DMS153 treated with DMSO at 0.1 percent for 48 hours (cell line): Measurements from ENCODE around the gene SHC2.
"Not testable (repeated sequence)": the region's sequence is repeated elsewhere in the genome, so short reads cannot be mapped to it uniquely, and the experiment has no call there.

ENCODE experiments used
- DNase-seq: peaks from one replicate; lab custom pipeline; 2025; ENCODE audit not compliant: unreplicated experiment; lab: John Stamatoyannopoulos, UW

Gene SHC2

GRCh38 chr19:493391-494170 lies 32.7 kb upstream of the SHC2 start:
- DNase-seq, result no peak

- DNase-seq, result no peak
These were observed 31.3 kb upstream of the SHC2 start for GRCh38 chr19:492091-492531.

GRCh38 chr19:491146-491741 lies 30.4 kb upstream of the SHC2 start:
- DNase-seq, result no peak

GRCh38 chr19:489418-490196 lies 28.8 kb upstream of the SHC2 start:
- no peak for DNase-seq

- DNase-seq, result peak; percentile 61
These were observed 27.9 kb upstream of the SHC2 start for GRCh38 chr19:488505-489417.

GRCh38 chr19:485583-486236 lies 24.9 kb upstream of the SHC2 start:
- no peak for DNase-seq

GRCh38 chr19:485077-485476 lies 24.2 kb upstream of the SHC2 start:
- no peak for DNase-seq

GRCh38 chr19:484494-484893 lies 23.7 kb upstream of the SHC2 start:
- no peak for DNase-seq

- DNase-seq, result no peak
These were observed 22.7 kb upstream of the SHC2 start for GRCh38 chr19:483332-484072.

- DNase-seq, result no peak
These were observed 21.6 kb upstream of the SHC2 start for GRCh38 chr19:482186-483041.

- DNase-seq, result not testable (repeated sequence)
These were observed 20.3 kb upstream of the SHC2 start for GRCh38 chr19:481100-481499.

- DNase-seq, result no peak
These were observed 19.4 kb upstream of the SHC2 start for GRCh38 chr19:480016-480855.

- DNase-seq, result no peak
These were observed 18.1 kb upstream of the SHC2 start for GRCh38 chr19:478976-479375.

- DNase-seq, result no peak
These were observed 17.5 kb upstream of the SHC2 start for GRCh38 chr19:478236-478903.

GRCh38 chr19:475360-475759 lies 14.5 kb upstream of the SHC2 start:
- no peak for DNase-seq

- no peak for DNase-seq
These were observed 13.6 kb upstream of the SHC2 start for GRCh38 chr19:474126-475078.
